ENCODE results near the gene CIITA.
"Not testable (repeated sequence)": the region's sequence is repeated elsewhere in the genome, so short reads cannot be mapped to it uniquely, and the experiment has no call there.

CIITA gene

GRCh38 chr16:10959161-10959560, 82.2 kb downstream of the CIITA start:
- no peak for DNase-seq (ENCODE audit: low spot score)

- no peak for DNase-seq (ENCODE audit: low spot score)
Measured at GRCh38 chr16:10961231-10961630, 84.2 kb downstream of the CIITA start.

GRCh38 chr16:10964039-10964890, 87.3 kb downstream of the CIITA start:
- DNase-seq (ENCODE audit: low spot score) = no peak

- no peak for DNase-seq (ENCODE audit: low spot score)
Measured at GRCh38 chr16:10964891-10965326, 87.9 kb downstream of the CIITA start.

- no peak for DNase-seq (ENCODE audit: low spot score)
Measured at GRCh38 chr16:10965440-10966061, 88.5 kb downstream of the CIITA start.

- DNase-seq (ENCODE audit: low spot score) = no peak
Measured at GRCh38 chr16:10966129-10966528, 89.1 kb downstream of the CIITA start.

GRCh38 chr16:10966559-10966958, 89.6 kb downstream of the CIITA start:
- DNase-seq (ENCODE audit: low spot score) = not testable (repeated sequence)

- DNase-seq (ENCODE audit: low spot score) = no peak
Measured at GRCh38 chr16:10967986-10968385, 91.0 kb downstream of the CIITA start.

GRCh38 chr16:10968498-10968897, 91.5 kb downstream of the CIITA start:
- no peak for DNase-seq (ENCODE audit: low spot score)

- no peak for DNase-seq (ENCODE audit: low spot score)
Measured at GRCh38 chr16:10969615-10970014, 92.6 kb downstream of the CIITA start.

- no peak for DNase-seq (ENCODE audit: low spot score)
Measured at GRCh38 chr16:10970065-10970464, 93.1 kb downstream of the CIITA start.

- peak; percentile 56 for DNase-seq (ENCODE audit: low spot score)
Measured at GRCh38 chr16:10971560-10971961, 94.6 kb downstream of the CIITA start.

GRCh38 chr16:10972108-10972818, 95.3 kb downstream of the CIITA start:
- no peak for DNase-seq (ENCODE audit: low spot score)

GRCh38 chr16:10972819-10973464, 95.9 kb downstream of the CIITA start:
- DNase-seq (ENCODE audit: low spot score) = no peak

GRCh38 chr16:10976634-10977033, 99.6 kb downstream of the CIITA start:
- no peak for DNase-seq (ENCODE audit: low spot score)

- no peak for DNase-seq (ENCODE audit: low spot score)
Measured at GRCh38 chr16:10978124-10978523, 101.1 kb downstream of the CIITA start.

- DNase-seq (ENCODE audit: low spot score) = no peak
Measured at GRCh38 chr16:10978871-10979446, 102.0 kb downstream of the CIITA start.

GRCh38 chr16:10979717-10980601, 103.0 kb downstream of the CIITA start:
- DNase-seq (ENCODE audit: low spot score) = peak; percentile 58

GRCh38 chr16:10980813-10981212, 103.8 kb downstream of the CIITA start:
- no peak for DNase-seq (ENCODE audit: low spot score)

GRCh38 chr16:10981697-10982216, 104.8 kb downstream of the CIITA start:
- DNase-seq (ENCODE audit: low spot score) = no peak
